ENCODE measurements around the gene STRIP2.

- TF ChIP-seq CTCF (IDR thresholded peaks at IDR 0.05 in 4 of 5, conservative IDR thresholded peaks at IDR 0.05 in 1 of 5) (no peak), POLR2A (IDR thresholded peaks at IDR 0.05) (no peak)
Observed at GRCh38 chr7:129482781-129483180, 48.5 kb downstream of the STRIP2 start.

Measured in gastrocnemius medialis (tissue), 4 donors.